Ishikawa (cell line): ENCODE data around the gene COL25A1.

ENCODE experiments used
- CEBPB ChIP-seq: IDR thresholded peaks from 2 replicates; pipeline ENCODE4 v1.6.1; 2012
- CREB1 ChIP-seq: IDR thresholded peaks from 2 replicates; pipeline ENCODE4 v1.6.1; 2012; ENCODE audit warnings: low read depth
- EGR1 ChIP-seq: IDR thresholded peaks from 2 replicates; pipeline ENCODE4 v1.6.1; 2012
- EP300 ChIP-seq: IDR thresholded peaks from 2 replicates; pipeline ENCODE4 v1.6.1; 2012; ENCODE audit warnings: borderline replicate concordance
- FOXM1 ChIP-seq: IDR thresholded peaks from 2 replicates; pipeline ENCODE4 v1.6.1; 2012; ENCODE audit warnings: low read depth, borderline replicate concordance
- NFIC ChIP-seq: IDR thresholded peaks from 2 replicates; pipeline ENCODE4 v1.6.1; 2012
- RAD21 ChIP-seq: IDR thresholded peaks from 2 replicates; pipeline ENCODE4 v1.6.1; 2012; ENCODE audit warnings: low read depth
- TAF1 ChIP-seq: IDR thresholded peaks from 2 replicates; pipeline ENCODE4 v1.6.1; 2012; ENCODE audit warnings: low read depth, mild to moderate bottlenecking
- TCF12 ChIP-seq: IDR thresholded peaks from 2 replicates; pipeline ENCODE4 v1.6.1; 2012; ENCODE audit warnings: low read depth
- TEAD4 ChIP-seq: IDR thresholded peaks from 2 replicates; pipeline ENCODE4 v1.6.1; 2012
- YY1 ChIP-seq: IDR thresholded peaks from 2 replicates; pipeline ENCODE4 v1.6.1; 2012; ENCODE audit warnings: low read depth
- ZBTB7A ChIP-seq: IDR thresholded peaks from 2 replicates; pipeline ENCODE4 v1.6.1; 2012; ENCODE audit warnings: low read depth
- TF ChIP-seq, protein P1 (sequence below): IDR thresholded peaks from 2 replicates; pipeline ENCODE4 v1.6.1; 2012
- TF ChIP-seq, protein P2 (sequence below): IDR thresholded peaks from 2 replicates; pipeline ENCODE4 v1.6.1; 2012; ENCODE audit warnings: low read depth, mild to moderate bottlenecking
- TF ChIP-seq, protein P3 (sequence below): IDR thresholded peaks from 2 replicates; pipeline ENCODE4 v1.6.1; 2012

COL25A1 gene

DNA sequence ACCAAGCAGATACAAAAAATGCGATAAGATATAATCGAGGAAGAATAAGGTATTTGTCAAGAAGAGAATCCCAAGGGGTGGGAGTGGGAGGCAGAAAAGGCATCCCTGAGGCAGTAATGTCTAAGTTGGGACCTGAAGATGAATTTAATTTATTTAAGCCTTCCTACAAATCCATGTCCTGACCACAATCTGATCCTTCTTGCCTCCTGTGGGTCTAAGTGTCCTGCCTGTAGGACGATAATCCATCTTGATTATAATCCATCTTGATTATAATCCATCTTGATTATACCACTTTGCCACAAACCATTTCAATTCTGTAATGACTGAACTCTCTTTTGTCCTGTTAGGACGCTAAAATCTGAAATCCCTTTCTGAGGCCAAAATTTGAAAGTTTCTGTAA, 130.2 kb downstream of the COL25A1 start:
- TF ChIP-seq, protein P1, sequence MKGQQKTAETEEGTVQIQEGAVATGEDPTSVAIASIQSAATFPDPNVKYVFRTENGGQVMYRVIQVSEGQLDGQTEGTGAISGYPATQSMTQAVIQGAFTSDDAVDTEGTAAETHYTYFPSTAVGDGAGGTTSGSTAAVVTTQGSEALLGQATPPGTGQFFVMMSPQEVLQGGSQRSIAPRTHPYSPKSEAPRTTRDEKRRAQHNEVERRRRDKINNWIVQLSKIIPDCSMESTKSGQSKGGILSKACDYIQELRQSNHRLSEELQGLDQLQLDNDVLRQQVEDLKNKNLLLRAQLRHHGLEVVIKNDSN, result no peak
- TF ChIP-seq ZBTB7A (no peak), NFIC (no peak)

DNA sequence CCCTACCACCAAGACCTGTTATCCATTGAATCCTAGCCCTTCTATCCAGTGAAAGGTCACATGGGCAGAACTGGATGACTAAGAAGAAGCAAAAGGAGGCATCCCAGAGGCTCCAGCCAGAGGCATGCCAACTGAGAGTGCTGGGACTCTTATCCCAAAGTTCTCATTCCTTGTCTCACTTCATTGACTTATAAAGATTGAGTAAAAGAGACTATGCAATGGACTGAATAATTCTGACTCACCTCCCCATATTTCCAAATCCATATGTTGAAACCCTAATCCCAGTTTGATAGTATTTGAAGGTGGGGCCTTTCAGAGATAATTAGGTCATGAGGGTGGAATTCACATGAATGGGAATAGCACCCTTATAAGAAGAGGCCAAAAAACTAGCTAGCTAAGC, 131.4 kb downstream of the COL25A1 start:
- TF ChIP-seq EGR1 (no peak), YY1 (no peak), CEBPB (no peak), TAF1 (no peak), TCF12 (no peak), EP300 (no peak), RAD21 (no peak), FOXM1 (no peak), CREB1 (no peak), TEAD4 (no peak), ZBTB7A (no peak), NFIC (no peak)
- TF ChIP-seq, protein P1, result no peak
- TF ChIP-seq, protein P2, sequence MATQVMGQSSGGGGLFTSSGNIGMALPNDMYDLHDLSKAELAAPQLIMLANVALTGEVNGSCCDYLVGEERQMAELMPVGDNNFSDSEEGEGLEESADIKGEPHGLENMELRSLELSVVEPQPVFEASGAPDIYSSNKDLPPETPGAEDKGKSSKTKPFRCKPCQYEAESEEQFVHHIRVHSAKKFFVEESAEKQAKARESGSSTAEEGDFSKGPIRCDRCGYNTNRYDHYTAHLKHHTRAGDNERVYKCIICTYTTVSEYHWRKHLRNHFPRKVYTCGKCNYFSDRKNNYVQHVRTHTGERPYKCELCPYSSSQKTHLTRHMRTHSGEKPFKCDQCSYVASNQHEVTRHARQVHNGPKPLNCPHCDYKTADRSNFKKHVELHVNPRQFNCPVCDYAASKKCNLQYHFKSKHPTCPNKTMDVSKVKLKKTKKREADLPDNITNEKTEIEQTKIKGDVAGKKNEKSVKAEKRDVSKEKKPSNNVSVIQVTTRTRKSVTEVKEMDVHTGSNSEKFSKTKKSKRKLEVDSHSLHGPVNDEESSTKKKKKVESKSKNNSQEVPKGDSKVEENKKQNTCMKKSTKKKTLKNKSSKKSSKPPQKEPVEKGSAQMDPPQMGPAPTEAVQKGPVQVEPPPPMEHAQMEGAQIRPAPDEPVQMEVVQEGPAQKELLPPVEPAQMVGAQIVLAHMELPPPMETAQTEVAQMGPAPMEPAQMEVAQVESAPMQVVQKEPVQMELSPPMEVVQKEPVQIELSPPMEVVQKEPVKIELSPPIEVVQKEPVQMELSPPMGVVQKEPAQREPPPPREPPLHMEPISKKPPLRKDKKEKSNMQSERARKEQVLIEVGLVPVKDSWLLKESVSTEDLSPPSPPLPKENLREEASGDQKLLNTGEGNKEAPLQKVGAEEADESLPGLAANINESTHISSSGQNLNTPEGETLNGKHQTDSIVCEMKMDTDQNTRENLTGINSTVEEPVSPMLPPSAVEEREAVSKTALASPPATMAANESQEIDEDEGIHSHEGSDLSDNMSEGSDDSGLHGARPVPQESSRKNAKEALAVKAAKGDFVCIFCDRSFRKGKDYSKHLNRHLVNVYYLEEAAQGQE, result no peak
- TF ChIP-seq, protein P3, sequence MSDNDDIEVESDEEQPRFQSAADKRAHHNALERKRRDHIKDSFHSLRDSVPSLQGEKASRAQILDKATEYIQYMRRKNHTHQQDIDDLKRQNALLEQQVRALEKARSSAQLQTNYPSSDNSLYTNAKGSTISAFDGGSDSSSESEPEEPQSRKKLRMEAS, result no peak

DNA sequence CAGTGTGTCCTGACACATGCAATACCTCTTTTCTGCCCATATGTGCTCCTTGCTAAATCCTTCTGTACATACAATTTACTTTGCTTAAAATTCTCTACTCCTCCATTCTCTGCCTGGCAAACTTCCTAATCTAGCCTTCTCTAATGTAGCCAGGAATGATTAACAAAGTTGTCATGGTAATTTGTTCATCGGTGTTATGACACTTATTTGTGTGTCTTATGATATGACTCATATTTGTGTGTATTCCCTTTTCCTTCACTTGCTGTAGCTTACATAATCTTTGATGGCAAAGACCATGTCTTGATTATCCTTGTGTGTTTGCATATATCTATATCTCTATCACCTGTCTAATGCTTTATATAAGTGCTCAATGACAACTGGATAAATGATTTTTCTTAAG, 133.3 kb downstream of the COL25A1 start:
- TF ChIP-seq TCF12, result no peak
- TF ChIP-seq CEBPB, result no peak
- no peak for TF ChIP-seq EGR1
- TF ChIP-seq YY1, result no peak
- TF ChIP-seq EP300, result no peak
- TF ChIP-seq, protein P3, result no peak
- TF ChIP-seq TAF1, result no peak
- no peak for TF ChIP-seq RAD21
- no peak for TF ChIP-seq NFIC

DNA sequence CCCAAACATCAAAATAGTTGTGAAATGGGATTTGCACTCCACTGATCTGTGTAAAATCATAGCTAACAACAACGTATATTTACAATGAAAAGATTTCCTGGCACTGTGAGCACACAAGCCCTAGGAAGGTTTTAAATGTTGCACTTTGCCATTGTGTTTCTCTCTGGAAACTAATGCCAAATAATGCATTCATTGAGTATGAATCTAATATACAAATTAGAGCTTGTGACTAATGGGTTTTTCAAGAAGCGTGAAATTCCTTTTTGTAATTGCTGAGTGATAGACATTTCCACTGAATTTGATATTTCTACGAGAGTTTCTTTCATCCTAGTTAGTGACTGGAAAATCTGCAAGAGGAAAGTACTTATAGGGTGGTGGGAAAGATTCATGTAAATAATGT, 135.9 kb downstream of the COL25A1 start:
- TF ChIP-seq TCF12 (no peak), NFIC (0 out of 2 replicates have a peak, but pooled peaks have one; percentile 18), CREB1 (no peak), TAF1 (no peak), RAD21 (no peak)
- TF ChIP-seq, protein P1, result no peak
- TF ChIP-seq, protein P3, result no peak
- TF ChIP-seq, protein P2, result no peak

DNA sequence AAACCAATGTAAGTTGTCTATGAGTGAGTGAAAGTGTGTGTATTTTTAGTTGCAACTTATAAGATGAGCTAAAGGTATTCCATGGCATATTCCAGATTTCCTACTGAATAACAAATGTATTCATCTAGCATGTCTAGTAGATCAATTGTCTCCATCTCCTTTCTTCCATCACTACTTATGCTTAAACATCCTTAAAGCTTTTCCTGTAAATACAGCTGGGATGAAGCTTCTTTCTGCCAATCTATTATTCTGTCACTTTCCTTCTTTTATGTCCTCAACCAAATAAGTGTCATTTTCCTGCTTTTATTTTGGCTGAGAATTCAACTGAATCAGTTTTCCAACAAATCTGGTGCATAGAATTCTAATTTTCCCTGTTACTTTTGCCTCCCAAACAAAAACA, 136.3 kb downstream of the COL25A1 start:
- TF ChIP-seq TAF1, result no peak
- TF ChIP-seq, protein P1, result no peak
- TF ChIP-seq, protein P3, result no peak

DNA sequence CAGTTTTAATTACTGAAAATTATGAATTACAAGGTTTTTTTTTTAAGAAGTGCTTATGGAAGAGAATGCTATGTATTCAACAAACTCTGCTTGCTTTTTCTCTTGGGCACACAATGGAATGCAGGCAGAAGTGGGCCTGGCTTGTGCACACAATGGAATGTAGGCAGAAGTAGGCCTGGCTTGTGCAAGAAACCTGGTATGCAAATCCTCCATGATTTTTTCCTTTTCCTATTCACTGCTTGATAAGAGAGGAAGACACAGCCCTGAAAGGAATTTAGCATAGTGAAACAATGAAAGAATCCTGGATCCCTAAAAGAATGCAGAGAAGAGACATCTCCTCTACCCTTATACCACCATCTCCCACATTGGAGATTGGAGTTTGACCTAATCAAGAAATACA, 138.4 kb downstream of the COL25A1 start:
- no peak for TF ChIP-seq EP300
- no peak for TF ChIP-seq CEBPB
